NCI-H2227 (cell line): ENCODE data around the gene CDX1.

Experiments
- DNase-seq: peaks from one replicate; lab custom pipeline; 2025; ENCODE audit not compliant: unreplicated experiment; lab: John Stamatoyannopoulos, UW

Gene CDX1

GRCh38 chr5:150146235-150146634, 20.3 kb upstream of the CDX1 start:
- DNase-seq = no peak

- peak; percentile 21 for DNase-seq
Measured at GRCh38 chr5:150146862-150147601, 19.5 kb upstream of the CDX1 start.

GRCh38 chr5:150147670-150148069, 18.9 kb upstream of the CDX1 start:
- no peak for DNase-seq

GRCh38 chr5:150148117-150148927, 18.3 kb upstream of the CDX1 start:
- DNase-seq = no peak

- DNase-seq = no peak
Measured at GRCh38 chr5:150149618-150150017, 17.0 kb upstream of the CDX1 start.

- no peak for DNase-seq
Measured at GRCh38 chr5:150152636-150153462, 13.7 kb upstream of the CDX1 start.

- no peak for DNase-seq
Measured at GRCh38 chr5:150153483-150153882, 13.1 kb upstream of the CDX1 start.

GRCh38 chr5:150153957-150154617, 12.5 kb upstream of the CDX1 start:
- no peak for DNase-seq

GRCh38 chr5:150154618-150155128, 11.9 kb upstream of the CDX1 start:
- no peak for DNase-seq

- peak; percentile 74 for DNase-seq
Measured at GRCh38 chr5:150155258-150156026, 11.1 kb upstream of the CDX1 start, which contains the start of gene PDGFRB. Gene PDGFRB (minus strand): TSS chr5:150155845. CDS start chr5:150137047, 18,798 bp downstream.

GRCh38 chr5:150156027-150156368, 10.6 kb upstream of the CDX1 start:
- DNase-seq = no peak

- no peak for DNase-seq
Measured at GRCh38 chr5:150156540-150156939, 10.0 kb upstream of the CDX1 start.

GRCh38 chr5:150157168-150157567, 9.4 kb upstream of the CDX1 start:
- no peak for DNase-seq

- no peak for DNase-seq
Measured at GRCh38 chr5:150158170-150158949, 8.2 kb upstream of the CDX1 start.

GRCh38 chr5:150159031-150159430, 7.5 kb upstream of the CDX1 start:
- DNase-seq = no peak

GRCh38 chr5:150159741-150160179, 6.8 kb upstream of the CDX1 start:
- DNase-seq = no peak

- no peak for DNase-seq
Measured at GRCh38 chr5:150160448-150161081, 6.0 kb upstream of the CDX1 start.

GRCh38 chr5:150161242-150162141, 5.1 kb upstream of the CDX1 start:
- DNase-seq = peak; percentile 83
